H9 (cell line): ENCODE measurements around the gene PMEPA1. TPM values are rescaled to one million over a fixed set of nuclear protein-coding genes. Genes with fewer than 3 reads are reported as not detected.

Source experiments
- DNase-seq: peaks from one replicate; pipeline ENCODE4 v3.0.0-alpha.2; 2017
- H2AFZ ChIP-seq: one replicate; pipeline ENCODE4 v1.6.1; 2013; ENCODE audit warnings: mild to moderate bottlenecking, low read length, control low read depth, moderate library complexity
- H2AK5ac ChIP-seq: 2 replicates; pipeline ENCODE4 v1.6.1; 2013; ENCODE audit warnings: low read length, control low read depth, mixed read lengths; ENCODE audit not compliant: insufficient read length
- H2BK120ac ChIP-seq: one replicate; pipeline ENCODE4 v1.6.1; 2013; ENCODE audit warnings: low read depth, mild to moderate bottlenecking, low read length, control low read depth, inconsistent platforms; ENCODE audit not compliant: poor library complexity, severe bottlenecking
- H2BK12ac ChIP-seq: 2 replicates; pipeline ENCODE4 v1.6.1; 2013; ENCODE audit warnings: low read length, control low read depth, mixed read lengths, low read depth; ENCODE audit not compliant: insufficient read length
- H2BK15ac ChIP-seq: 2 replicates; pipeline ENCODE4 v1.6.1; 2013; ENCODE audit warnings: low read depth, low read length, control low read depth
- H2BK20ac ChIP-seq: one replicate; pipeline ENCODE4 v1.6.1; 2013; ENCODE audit warnings: low read depth, mild to moderate bottlenecking, low read length, control low read depth, inconsistent platforms; ENCODE audit not compliant: poor library complexity, severe bottlenecking
- H2BK5ac ChIP-seq: 2 replicates; pipeline ENCODE4 v1.6.1; 2013; ENCODE audit warnings: low read length, control low read depth, mixed read lengths; ENCODE audit not compliant: insufficient read length
- H3K14ac ChIP-seq: 2 replicates; pipeline ENCODE4 v1.6.1; 2013; ENCODE audit warnings: low read length, control low read depth; ENCODE audit not compliant: insufficient read depth
- H3K18ac ChIP-seq: 2 replicates; pipeline ENCODE4 v1.6.1; 2013; ENCODE audit warnings: low read depth, mild to moderate bottlenecking, mixed read lengths, low read length, control low read depth; ENCODE audit not compliant: insufficient read length
- H3K23ac ChIP-seq: 2 replicates; pipeline ENCODE4 v1.6.1; 2013; ENCODE audit warnings: low read length, control low read depth, mixed read lengths, low read depth; ENCODE audit not compliant: insufficient read length
- H3K23me2 ChIP-seq: 2 replicates; pipeline ENCODE4 v1.6.1; 2013; ENCODE audit warnings: low read depth, mild to moderate bottlenecking, mixed read lengths, low read length, control low read depth; ENCODE audit not compliant: insufficient read length, poor library complexity, severe bottlenecking
- H3K27ac ChIP-seq: 2 replicates; pipeline ENCODE4 v1.5.1; 2013; ENCODE audit warnings: low read length, control low read depth, mixed read lengths, low read depth; ENCODE audit not compliant: insufficient read length
- H3K27me3 ChIP-seq: 2 replicates; pipeline ENCODE4 v1.6.1; 2013; ENCODE audit warnings: low read length, control low read depth, inconsistent platforms; ENCODE audit not compliant: insufficient read depth
- H3K4ac ChIP-seq: 2 replicates; pipeline ENCODE4 v1.6.1; 2013; ENCODE audit warnings: low read depth, mild to moderate bottlenecking, control low read depth, inconsistent platforms, low read length, moderate library complexity
- H3K4me1 ChIP-seq: 2 replicates; pipeline ENCODE4 v1.6.1; 2013; ENCODE audit warnings: low read length, control low read depth, inconsistent platforms; ENCODE audit not compliant: insufficient read depth
- H3K4me2 ChIP-seq: 2 replicates; pipeline ENCODE4 v1.6.1; 2013; ENCODE audit warnings: low read length, control low read depth, mixed read lengths; ENCODE audit not compliant: insufficient read length, insufficient read depth
- H3K56ac ChIP-seq: 2 replicates; pipeline ENCODE4 v1.6.1; 2013; ENCODE audit warnings: low read depth, mild to moderate bottlenecking, mixed read lengths, low read length, control low read depth; ENCODE audit not compliant: insufficient read length
- H3K79me1 ChIP-seq: 2 replicates; pipeline ENCODE4 v1.6.1; 2013; ENCODE audit warnings: low read depth, mild to moderate bottlenecking, moderate library complexity, low read length, control low read depth, inconsistent platforms; ENCODE audit not compliant: insufficient read depth, poor library complexity, severe bottlenecking
- H3K79me2 ChIP-seq: 2 replicates; pipeline ENCODE4 v1.6.1; 2013; ENCODE audit warnings: low read length, control low read depth, inconsistent platforms; ENCODE audit not compliant: insufficient read depth
- H3K9ac ChIP-seq: 2 replicates; pipeline ENCODE4 v1.6.1; 2013; ENCODE audit warnings: low read length, control low read depth, mixed read lengths; ENCODE audit not compliant: insufficient read length; ENCODE audit errors: extremely low read depth
- H3K9me3 ChIP-seq: one replicate; pipeline ENCODE4 v1.6.1; 2013; ENCODE audit warnings: low read depth, low read length, inconsistent platforms; ENCODE audit not compliant: control insufficient read depth
- H3T11ph ChIP-seq: one replicate; pipeline ENCODE4 v1.6.1; 2013; ENCODE audit warnings: mild to moderate bottlenecking, low read length, control low read depth, inconsistent platforms
- H4K20me1 ChIP-seq: one replicate; pipeline ENCODE4 v1.6.1; 2013; ENCODE audit not compliant: control insufficient read depth, insufficient read length, insufficient read depth
- H4K5ac ChIP-seq: 2 replicates; pipeline ENCODE4 v1.6.1; 2013; ENCODE audit warnings: low read depth, mild to moderate bottlenecking, mixed read lengths, low read length, control low read depth; ENCODE audit not compliant: insufficient read length
- H4K8ac ChIP-seq: replicated peaks from 2 replicates; pipeline ENCODE4 v1.6.1; 2013; ENCODE audit warnings: low read length, control low read depth, mixed read lengths, low read depth; ENCODE audit not compliant: insufficient read length
- H4K91ac ChIP-seq: 2 replicates; pipeline ENCODE4 v1.6.1; 2013; ENCODE audit warnings: low read depth, mild to moderate bottlenecking, moderate library complexity, mixed read lengths, low read length, control low read depth; ENCODE audit not compliant: insufficient read length
- H3K27ac Mint-ChIP-seq, 3 experiments: 2 replicates in 2 of 3; 3 replicates in 1 of 3; pipeline ENCODE4 v1.8.0; 2020 to 2021; ENCODE audit warnings: mixed read lengths in 3 of 3, mild to moderate bottlenecking in 1 of 3, moderate library complexity in 1 of 3
- H3K27me3 Mint-ChIP-seq: 2 replicates; pipeline ENCODE4 v1.8.0; 2021; ENCODE audit warnings: low read depth, mild to moderate bottlenecking, moderate library complexity, mixed read lengths
- H3K36me3 Mint-ChIP-seq, 3 experiments: 2 replicates in 2 of 3; 3 replicates in 1 of 3; pipeline ENCODE4 v1.8.0; 2020 to 2021; ENCODE audit warnings: low read depth in 3 of 3, mixed read lengths in 3 of 3; ENCODE audit not compliant: insufficient read depth in 1 of 3
- H3K4me1 Mint-ChIP-seq, 2 experiments: 2 replicates each; pipeline ENCODE4 v1.8.0; 2020; ENCODE audit warnings: mixed read lengths in 2 of 2
- H3K4me3 Mint-ChIP-seq, 2 experiments: 2 replicates in 1 of 2; 3 replicates in 1 of 2; pipeline ENCODE4 v1.8.0; 2020 to 2021; ENCODE audit warnings: mild to moderate bottlenecking in 2 of 2, mixed read lengths in 2 of 2, moderate library complexity in 1 of 2
- H3K9me3 Mint-ChIP-seq, 2 experiments: 2 replicates in 1 of 2; 3 replicates in 1 of 2; pipeline ENCODE4 v1.8.0; 2020; ENCODE audit warnings: mild to moderate bottlenecking in 2 of 2, mixed read lengths in 2 of 2, moderate library complexity in 1 of 2
- WGBS: extraction: QIAGEN DNeasy Blood & Tissue Kit; methylation state at CpG from one replicate; pipeline ENCODE4 v1.1.7; 2013; ENCODE audit warnings: missing lambda C conversion rate, low lambda C conversion rate, mixed read lengths; ENCODE audit not compliant: insufficient read length; ENCODE audit errors: extremely low coverage; 5-methylcytosine and 5-hydroxymethylcytosine counted together
- total RNA-seq: library from RNA; stranded (reverse); gene quantifications from 2 replicates; pipeline ENCODE4 v1.2.1, GENCODE V29; 2021
- TF ChIP-seq, protein P1 (sequence below): fragments of 200-600 bp; sonication (generic); conservative IDR thresholded peaks from 3 replicates; pipeline ENCODE4 v1.8.0; 2021; ENCODE audit warnings: antibody characterized with exemption, mild to moderate bottlenecking

The PMEPA1 gene
- total RNA-seq, 1 experiment from 2014 or later = 34.6 TPM

DNA sequence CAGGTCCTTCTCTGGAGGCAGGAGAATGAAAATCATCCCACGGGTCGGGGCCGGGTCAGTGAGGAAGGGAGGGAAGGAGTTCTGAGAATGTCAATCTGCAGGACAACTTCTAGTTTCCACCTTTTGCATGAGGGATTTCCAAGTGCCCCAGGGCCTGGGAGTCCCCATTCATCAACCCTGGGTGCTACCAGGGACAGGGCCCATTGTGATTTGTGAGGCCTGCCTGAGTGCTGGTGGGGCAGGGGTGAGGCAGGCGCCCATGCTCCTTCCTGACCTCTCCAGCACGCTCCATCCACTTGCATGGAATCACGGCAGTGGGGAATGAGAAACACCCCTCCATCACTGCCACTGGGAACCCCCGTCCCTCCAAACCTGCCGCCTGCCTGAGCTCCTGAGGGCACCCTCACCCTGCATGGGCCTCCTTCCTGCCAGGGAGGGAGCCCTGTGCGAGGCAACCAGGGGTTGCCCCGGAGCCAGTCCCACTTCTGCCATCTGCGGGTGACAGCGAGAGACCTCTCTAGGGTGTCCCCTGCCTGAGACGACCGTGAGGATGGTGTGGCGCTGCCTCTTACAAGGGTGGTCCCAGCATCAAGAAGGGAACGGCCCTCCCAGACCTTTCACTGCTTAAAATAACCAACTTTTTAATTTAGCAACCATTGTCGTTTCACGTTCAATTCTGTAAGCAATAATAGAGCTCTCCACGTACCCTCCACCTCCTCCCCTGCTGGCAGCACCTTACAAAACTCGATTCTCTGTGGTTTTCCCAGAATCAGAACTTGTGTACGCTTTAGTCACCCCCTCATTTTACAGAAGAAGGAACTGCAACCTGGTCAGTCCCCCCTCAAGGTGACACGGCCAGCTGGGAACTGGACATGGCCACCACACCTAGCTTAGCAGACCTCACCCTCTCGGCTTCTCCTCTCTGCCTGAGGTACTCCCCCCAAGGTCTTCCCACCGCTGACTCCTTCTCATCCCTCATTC lies 28.6 kb downstream of the PMEPA1 start:
- Histone ChIP-seq H3K56ac (no peak overlapping the region), H4K8ac (no peak overlapping the region), H3K4me2 (no peak overlapping the region), H2BK15ac (no peak overlapping the region), H3K14ac (no peak overlapping the region), H3K4ac (no peak overlapping the region), H3K9me3 (no peaks in the 10 kb centered on the region), H3K79me2 (peaks cover 30% of the 10 kb centered on the region; the same call in 1 of the 2 replicates), H2AFZ (no peak overlapping the region), H4K5ac (no peak overlapping the region), H3K23ac (no peak overlapping the region), H3K18ac (no peak overlapping the region), H3K4me1 (peaks cover 37% of the 10 kb centered on the region), H4K91ac (no peak overlapping the region), H2AK5ac (no peak overlapping the region), H3K27me3 (no peaks in the 10 kb centered on the region), H2BK5ac (no peak overlapping the region), H3T11ph (no peak overlapping the region), H3K79me1 (peaks cover 2% of the 10 kb centered on the region), H4K20me1 (no peaks in the 10 kb centered on the region), H3K9ac (no peak overlapping the region), H3K27ac (no peak overlapping the region), H2BK20ac (no peak overlapping the region), H3K23me2 (no peaks in the 10 kb centered on the region), H2BK12ac (no peak overlapping the region), H2BK120ac (no peak overlapping the region)
- no peak for DNase-seq
- Mint-ChIP-seq H3K9me3 (no peaks in the 10 kb centered on the region), H3K27me3 (no peaks in the 10 kb centered on the region), H3K4me3 (no peak overlapping the region; a peak in 1 of 5 replicates), H3K27ac (peak overlapping the region in 2 of 3 experiments; percentile 81 to 90; a peak in 6 of 7 replicates), H3K36me3 (peaks cover 0 to 11% (median 8%) of the 10 kb centered on the region in 3 experiments; a peak in 4 of 7 replicates), H3K4me1 (peaks cover 91 to 92% of the 10 kb centered on the region in 2 experiments)
- TF ChIP-seq, protein P1, sequence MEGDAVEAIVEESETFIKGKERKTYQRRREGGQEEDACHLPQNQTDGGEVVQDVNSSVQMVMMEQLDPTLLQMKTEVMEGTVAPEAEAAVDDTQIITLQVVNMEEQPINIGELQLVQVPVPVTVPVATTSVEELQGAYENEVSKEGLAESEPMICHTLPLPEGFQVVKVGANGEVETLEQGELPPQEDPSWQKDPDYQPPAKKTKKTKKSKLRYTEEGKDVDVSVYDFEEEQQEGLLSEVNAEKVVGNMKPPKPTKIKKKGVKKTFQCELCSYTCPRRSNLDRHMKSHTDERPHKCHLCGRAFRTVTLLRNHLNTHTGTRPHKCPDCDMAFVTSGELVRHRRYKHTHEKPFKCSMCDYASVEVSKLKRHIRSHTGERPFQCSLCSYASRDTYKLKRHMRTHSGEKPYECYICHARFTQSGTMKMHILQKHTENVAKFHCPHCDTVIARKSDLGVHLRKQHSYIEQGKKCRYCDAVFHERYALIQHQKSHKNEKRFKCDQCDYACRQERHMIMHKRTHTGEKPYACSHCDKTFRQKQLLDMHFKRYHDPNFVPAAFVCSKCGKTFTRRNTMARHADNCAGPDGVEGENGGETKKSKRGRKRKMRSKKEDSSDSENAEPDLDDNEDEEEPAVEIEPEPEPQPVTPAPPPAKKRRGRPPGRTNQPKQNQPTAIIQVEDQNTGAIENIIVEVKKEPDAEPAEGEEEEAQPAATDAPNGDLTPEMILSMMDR = no peak
- WGBS = no CpG with 5 or more reads among the region's 24 CpGs
